GM12872 (cell line): ENCODE measurements around the gene CRHBP.

Experiments
- CTCF ChIP-seq: IDR thresholded peaks from 3 replicates; pipeline ENCODE4 v1.5.1; 2011; ENCODE audit warnings: low read depth, mild to moderate bottlenecking, low read length, moderate library complexity; ENCODE audit not compliant: insufficient read depth

The CRHBP gene

GRCh38 chr5:76990899-76991459 lies 38.1 kb downstream of the CRHBP start:
- TF ChIP-seq CTCF: no peak

- TF ChIP-seq CTCF: no peak
Observed at GRCh38 chr5:76994337-76994736, 41.5 kb downstream of the CRHBP start.

GRCh38 chr5:76999451-76999850 lies 46.6 kb downstream of the CRHBP start:
- TF ChIP-seq CTCF: no peak

- no peak for TF ChIP-seq CTCF
Observed at GRCh38 chr5:77003246-77003645, 50.4 kb downstream of the CRHBP start.

GRCh38 chr5:77006124-77006523 lies 53.3 kb downstream of the CRHBP start:
- no peak for TF ChIP-seq CTCF

GRCh38 chr5:77008413-77008812 lies 55.6 kb downstream of the CRHBP start:
- no peak for TF ChIP-seq CTCF

- no peak for TF ChIP-seq CTCF
Observed at GRCh38 chr5:77010243-77010642, 57.4 kb downstream of the CRHBP start.
